ENCODE measurements around the gene ZNG1C.
"Not testable (repeated sequence)": the region's sequence is repeated elsewhere in the genome, so short reads cannot be mapped to it uniquely, and the experiment has no call there.

The ZNG1C gene

GRCh38 chr9:68342265-68343025 is 100.7 kb downstream of the ZNG1C start:
- DNase-seq (ENCODE audit: low spot score) = not testable (repeated sequence)

GRCh38 chr9:68343242-68343641 is 101.5 kb downstream of the ZNG1C start:
- DNase-seq (ENCODE audit: low spot score) = not testable (repeated sequence)

- DNase-seq (ENCODE audit: low spot score) = not testable (repeated sequence)
Observed at GRCh38 chr9:68343992-68344391, 102.2 kb downstream of the ZNG1C start.
